Measurements from ENCODE around the gene LRRC4B.
A peak's percentile ranks its signal among the peaks of the same experiment; 100 is the strongest.

The LRRC4B gene

GRCh38 chr19:50573741-50574461 is 5.7 kb upstream of the LRRC4B start:
- no peak for DNase-seq (ENCODE audit: low spot score)

DNA sequence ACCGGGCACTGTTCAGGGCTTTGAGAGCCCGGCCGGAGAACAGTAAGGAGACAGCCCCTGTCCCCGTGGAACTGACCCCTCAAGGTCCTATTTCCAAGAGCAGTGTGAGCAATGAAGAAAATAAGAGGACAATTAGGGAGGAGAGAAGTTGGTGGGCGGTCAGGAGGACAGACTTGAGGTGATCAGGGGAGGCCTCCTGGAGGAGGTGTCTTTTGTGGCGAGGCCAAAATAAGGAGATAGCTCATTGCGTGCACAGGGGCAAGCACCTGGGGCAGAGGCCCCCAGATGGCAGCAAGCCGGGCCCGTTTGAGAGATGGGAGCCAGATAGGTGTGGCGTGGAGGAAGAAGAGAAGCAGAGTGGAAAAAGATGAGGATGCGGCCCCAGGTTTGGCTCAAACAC is 2.8 kb upstream of the LRRC4B start:
- DNase-seq (ENCODE audit: low spot score), result no peak

DNA sequence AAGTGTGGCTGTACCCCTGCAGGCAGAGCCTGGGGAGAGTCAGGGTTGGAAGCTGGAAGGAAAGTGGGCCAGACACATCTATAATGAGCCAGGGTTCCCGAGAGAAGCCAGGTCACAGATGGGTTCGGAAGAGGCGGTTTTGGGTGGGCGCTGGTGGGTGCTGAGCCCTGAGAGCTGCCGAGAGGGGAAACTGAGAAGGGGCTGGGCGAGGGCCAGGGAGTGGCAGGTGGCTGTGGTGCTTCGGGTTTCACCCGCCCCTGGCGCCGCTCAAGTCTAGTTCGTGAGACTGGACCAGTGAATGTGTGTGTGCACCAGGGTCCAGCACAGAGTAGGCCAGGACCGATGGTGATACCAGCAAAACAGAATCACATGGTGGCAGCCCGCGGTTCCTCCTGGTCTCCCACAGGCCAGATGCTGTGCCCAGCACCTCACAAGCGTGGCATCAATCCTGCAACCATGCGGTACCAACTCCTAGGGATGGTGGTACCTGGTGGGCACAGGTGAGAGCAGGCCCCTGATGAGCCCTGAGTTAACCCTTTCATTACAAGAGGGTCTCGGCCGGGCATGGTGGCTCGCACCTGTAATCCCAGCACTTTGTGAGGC is 1.8 kb upstream of the LRRC4B start:
- no peak for DNase-seq (ENCODE audit: low spot score)

- DNase-seq (ENCODE audit: low spot score), result no peak
These were observed 778 bp upstream of the LRRC4B start for GRCh38 chr19:50568728-50569698.

GRCh38 chr19:50567052-50567841 is 988 bp downstream of the LRRC4B start:
- DNase-seq (ENCODE audit: low spot score), result no peak

- no peak for DNase-seq (ENCODE audit: low spot score)
These were observed 2.0 kb downstream of the LRRC4B start for GRCh38 chr19:50565984-50566903.

DNA sequence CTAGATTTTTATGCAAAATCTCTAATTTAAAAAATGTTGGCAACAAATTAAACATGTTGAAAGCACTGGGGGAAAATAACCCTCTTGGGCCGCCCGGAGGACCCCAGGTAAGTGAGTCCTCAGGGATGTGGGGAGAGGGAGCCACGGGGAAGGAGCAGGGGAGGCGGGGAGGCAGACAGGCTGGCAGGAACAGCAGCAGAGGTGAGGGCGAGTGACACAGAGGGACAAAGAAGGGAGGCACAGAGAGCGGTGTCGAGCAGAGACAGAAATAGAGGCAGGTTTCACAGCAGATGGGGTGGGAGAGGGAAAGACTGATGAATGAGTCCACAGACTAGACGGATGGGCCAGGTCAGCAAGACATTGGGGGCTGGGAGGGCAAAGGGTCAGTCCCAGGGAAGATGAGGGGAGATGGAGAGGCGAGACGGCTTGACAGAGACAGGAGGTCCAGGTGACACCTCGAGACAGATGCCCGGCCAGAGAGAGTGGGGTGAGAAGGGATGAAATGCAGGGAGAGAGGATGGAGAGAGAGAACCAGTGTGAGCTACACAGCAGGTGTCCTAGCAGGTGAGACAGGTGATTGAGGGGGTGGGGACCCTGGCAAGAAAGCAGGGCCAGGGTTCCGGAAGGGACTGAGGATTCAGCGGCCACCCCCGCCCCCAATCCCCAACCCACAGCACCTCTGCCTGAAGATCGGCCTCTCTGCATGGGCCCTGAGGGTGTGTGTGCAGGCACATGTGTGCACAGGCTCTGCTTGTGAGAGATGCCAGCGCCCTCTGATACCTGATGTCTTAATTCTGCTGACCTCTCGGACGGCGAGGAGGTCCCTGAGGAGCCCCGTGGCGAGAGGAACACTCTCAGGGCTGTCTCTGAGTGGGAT is 3.8 kb downstream of the LRRC4B start:
- DNase-seq (ENCODE audit: low spot score), result no peak

GRCh38 chr19:50563597-50563996 is 4.6 kb downstream of the LRRC4B start:
- no peak for DNase-seq (ENCODE audit: low spot score)

DNA sequence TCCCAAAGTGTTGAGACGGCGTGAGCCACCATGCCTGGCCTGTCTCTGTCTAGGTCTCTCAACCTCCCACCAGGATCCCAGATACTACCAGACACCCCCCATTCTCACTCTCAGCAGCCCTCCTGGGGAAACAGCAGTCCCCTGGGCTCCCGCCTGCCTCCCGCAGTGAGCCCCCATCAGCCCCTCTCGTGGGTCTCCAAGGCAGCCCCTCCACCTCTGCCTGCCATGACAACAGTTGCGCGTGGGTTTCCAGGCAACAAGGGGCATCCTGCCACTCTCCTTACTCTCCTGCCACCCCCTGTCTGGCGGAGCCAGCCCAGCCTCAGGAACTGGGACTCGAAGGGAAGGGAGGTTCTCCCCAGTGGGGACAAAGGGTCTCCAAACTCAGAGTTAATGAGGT is 5.2 kb downstream of the LRRC4B start:
- DNase-seq (ENCODE audit: low spot score), result no peak

- DNase-seq (ENCODE audit: low spot score), result no peak
These were observed 5.9 kb downstream of the LRRC4B start for GRCh38 chr19:50562329-50562728.

DNA sequence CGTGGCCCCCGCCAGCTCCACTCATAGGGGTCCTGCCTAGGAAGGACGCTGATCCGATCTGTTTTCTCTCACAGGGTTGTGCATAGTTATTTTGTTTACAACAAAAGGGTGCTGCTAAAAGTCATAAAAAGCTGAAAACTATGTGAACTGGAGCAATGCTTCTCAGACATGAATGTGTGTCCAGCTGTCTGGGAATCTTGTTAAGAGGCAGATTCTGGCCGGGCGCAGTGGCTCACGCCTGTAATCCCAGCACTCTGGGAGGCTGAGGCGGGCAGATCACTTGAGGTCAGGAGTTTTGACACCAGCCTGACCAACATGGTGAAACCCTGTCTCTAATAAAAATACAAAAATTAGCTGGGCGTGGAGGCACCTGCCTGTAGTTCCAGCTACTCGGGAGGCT is 8.6 kb downstream of the LRRC4B start:
- no peak for DNase-seq (ENCODE audit: low spot score)

- DNase-seq (ENCODE audit: low spot score), result no peak
These were observed 9.8 kb downstream of the LRRC4B start for GRCh38 chr19:50558449-50558848.

- DNase-seq (ENCODE audit: low spot score), result no peak
These were observed 10.2 kb downstream of the LRRC4B start for GRCh38 chr19:50558039-50558438.

GRCh38 chr19:50557009-50557613 is 11.1 kb downstream of the LRRC4B start:
- no peak for DNase-seq (ENCODE audit: low spot score)

GRCh38 chr19:50556282-50557008 is 11.8 kb downstream of the LRRC4B start:
- DNase-seq (ENCODE audit: low spot score), result peak; percentile 84

- no peak for DNase-seq (ENCODE audit: low spot score)
These were observed 12.6 kb downstream of the LRRC4B start for GRCh38 chr19:50555450-50556281.

- no peak for DNase-seq (ENCODE audit: low spot score)
These were observed 13.2 kb downstream of the LRRC4B start for GRCh38 chr19:50555033-50555432.

DNA sequence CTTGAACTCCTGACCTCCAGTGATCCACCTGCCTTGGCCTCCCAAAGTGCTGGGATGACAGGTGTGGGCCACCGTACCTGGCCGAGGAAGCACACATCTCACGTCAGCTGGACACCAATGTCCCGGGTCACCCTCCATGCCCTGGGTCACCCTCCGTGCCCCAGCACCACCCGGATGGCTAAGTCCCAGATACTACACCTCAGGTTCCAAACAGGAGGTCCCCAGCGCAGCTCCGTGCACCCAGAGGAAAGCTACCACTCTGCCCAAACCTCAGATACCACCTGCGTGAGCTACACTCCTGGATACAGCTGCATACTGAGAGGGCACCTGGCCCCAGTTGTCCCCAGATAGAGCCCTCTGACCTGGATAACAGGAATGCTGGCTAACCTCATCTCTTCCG is 14.0 kb downstream of the LRRC4B start:
- DNase-seq (ENCODE audit: low spot score), result no peak
